ENCODE measurements around the gene HS3ST5. TPM values are rescaled to one million over a fixed set of nuclear protein-coding genes. Genes with fewer than 3 reads are reported as not detected.

HS3ST5 gene
- total and polyA plus RNA-seq, 2 donors (not counting 3 experiments of a cell fraction or from before 2014, with no cell fraction given) = not detected

DNA sequence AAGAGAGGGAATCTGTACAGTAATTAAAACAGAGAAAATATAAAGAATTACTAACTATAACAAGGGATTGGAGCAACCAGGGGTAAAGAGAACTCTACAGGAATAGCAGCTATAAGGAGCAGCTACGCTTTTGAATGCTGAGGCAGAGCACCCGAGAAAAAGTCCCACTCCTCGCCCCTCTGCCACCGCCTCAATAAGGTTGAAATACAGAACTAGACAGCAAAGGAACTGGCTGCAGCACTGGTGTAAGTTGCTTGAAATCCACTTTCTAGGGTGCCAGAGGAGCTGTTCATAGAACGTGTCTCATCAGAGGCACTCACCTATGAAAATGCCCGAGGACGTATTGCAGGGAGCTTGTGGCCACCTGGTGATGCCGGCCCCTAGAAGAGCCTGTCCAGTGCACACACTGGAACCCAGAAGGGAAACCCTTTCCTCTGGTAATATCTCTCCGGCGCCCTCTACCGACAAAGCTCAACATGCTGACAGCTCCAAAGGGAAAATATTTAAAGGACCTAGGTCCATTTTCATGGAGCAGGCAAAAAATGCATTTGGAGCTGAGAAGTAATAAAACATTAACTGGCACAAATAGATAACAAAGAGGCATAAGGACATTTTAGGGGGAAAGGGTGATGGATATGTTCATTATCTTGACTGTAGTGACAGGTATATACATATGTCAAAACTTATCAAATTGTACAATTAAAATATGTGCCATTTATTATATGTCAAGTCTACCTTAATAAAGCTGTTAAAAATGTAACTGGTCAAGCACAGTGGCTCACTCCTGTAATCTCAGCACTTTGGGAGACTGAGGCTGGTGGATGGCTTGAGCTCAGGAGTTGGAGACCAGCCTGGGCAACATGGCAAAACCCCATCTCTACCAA, 234.5 kb downstream of the HS3ST5 start:
- H3K27me3 ChIP-seq (ENCODE audit: control insufficient read depth in 2 of 2, insufficient read depth in 2 of 2, low read length in 2 of 2) = peaks cover 8 to 15% of the 10 kb centered on the region in 2 experiments
- no peak overlapping the region for H3K4me2 ChIP-seq (ENCODE audit: insufficient read depth, low read length)
- H3K36me3 ChIP-seq (ENCODE audit: control insufficient read depth in 2 of 2, extremely low read depth in 1 of 2, insufficient read depth in 2 of 2, low read length in 2 of 2) = no peaks in the 10 kb centered on the region
- H3K27ac ChIP-seq (ENCODE audit: insufficient read depth, low read depth, low read length) = no peak overlapping the region
- H3K9me3 ChIP-seq (replicated peaks; ENCODE audit: control insufficient read depth, insufficient read depth, low read length) = no peaks in the 10 kb centered on the region
- H3K4me3 ChIP-seq (replicated peaks in 1 of 3; ENCODE audit: insufficient read depth in 1 of 3, low read depth in 1 of 3, low read length in 3 of 3) = no peak overlapping the region
- dilution Hi-C loops (cut with MboI; ENCODE audit: extremely low pct_ligation_motif_present, low sequenced_read_pairs) (no loop called here), intact Hi-C loops (cut with micrococcal nuclease) (loop anchor here (1.0 to 5.0 kb wide), 5 partner anchors 9 to 1789 kb away; no protein-coding TSS in a partner anchor)
- ChIA-PET POLR2A (interaction anchor here (0.7 to 1.1 kb wide), 3 partner anchors 112 to 166 kb away, joined by 3 to 8 read pairs (median 3); no protein-coding TSS in a partner anchor), CTCF (interaction anchor here (0.6 to 9.2 kb wide), 50 partner anchors 9 to 1793 kb away, joined by 3 to 352 read pairs (median 5); partner anchors contain the start of gene HDAC2)
- H3K4me1 ChIP-seq (ENCODE audit: control insufficient read depth, extremely low read depth, insufficient read depth, low read length) = no peaks in the 10 kb centered on the region
- FAIRE-seq (peak; percentile 76), DNase-seq (ENCODE audit: low read depth, low spot score) (peak; percentile 71)
- H3K9ac ChIP-seq (replicated peaks; ENCODE audit: extremely low read depth, insufficient read depth, low read length) = no peak overlapping the region
- H4K20me1 ChIP-seq (replicated peaks; ENCODE audit: control insufficient read depth, extremely low read depth, insufficient read depth, low read length) = no peaks in the 10 kb centered on the region
- H3K9me1 ChIP-seq (replicated peaks; ENCODE audit: control insufficient read depth, extremely low read depth, insufficient read depth, low read length) = no peaks in the 10 kb centered on the region
- no peaks in the 10 kb centered on the region for H3K79me2 ChIP-seq (ENCODE audit: control insufficient read depth, insufficient read depth, low read length)
- no TSS peak for BruUV-seq (replicated peaks)
- no peak overlapping the region for H2AFZ ChIP-seq (ENCODE audit: low read depth, low read length)
- TF ChIP-seq POLR2AphosphoS5 (IDR thresholded peaks at IDR 0.05; ENCODE audit: insufficient read depth, low read depth, low read length) = no peak
- no peak for TF ChIP-seq MYC (IDR thresholded peaks at IDR 0.05; ENCODE audit: low read depth, low read length)
- no peak for TF ChIP-seq FOS (IDR thresholded peaks at IDR 0.05; ENCODE audit: borderline replicate concordance, insufficient read depth, low read length)
- peak; percentile 68 to 71 for TF ChIP-seq CTCF (IDR thresholded peaks at IDR 0.05; ENCODE audit: extremely low read depth in 1 of 2, insufficient read depth in 1 of 2, low read depth in 1 of 2, low read length in 2 of 2)
- no peak for TF ChIP-seq GATA2 (IDR thresholded peaks at IDR 0.05; ENCODE audit: insufficient read depth, insufficient read length, low read depth, low read length)
